Activated naive CD4-positive, alpha-beta T cell treated with anti-CD3 and anti-CD28 coated beads, Interleukin-2, amount 50 U/mL, for 16 hours (primary cell): Measurements from ENCODE around the gene ISM1.

Source experiments
- DNase-seq: peaks from one replicate; pipeline ENCODE4 v3.0.0-alpha.2; 2020

The ISM1 gene

DNA sequence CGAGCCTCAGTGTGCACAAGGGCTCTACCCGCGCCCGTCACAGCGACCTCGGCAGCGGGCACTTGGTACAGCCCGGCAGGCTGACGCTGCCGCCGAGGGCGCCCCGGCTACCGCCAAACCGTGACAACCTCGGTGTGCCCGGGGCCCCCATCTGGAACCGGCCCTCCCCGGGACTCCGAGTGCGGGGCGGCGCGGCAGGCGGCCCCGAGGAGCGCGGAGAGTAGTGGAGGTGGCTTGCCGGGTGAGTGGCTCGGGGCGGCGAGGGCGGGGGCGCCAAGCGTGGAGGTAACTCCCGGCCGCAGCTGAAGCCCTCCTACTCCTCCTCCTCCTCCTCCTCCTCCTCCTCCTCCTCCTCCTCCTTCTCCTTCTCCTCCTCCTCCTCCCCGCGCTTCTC is at the start of gene ISM1:
TSS of gene ISM1 (plus strand) at position 371 of the 394 bp plus-strand sequence. CDS start 503 bp downstream, outside the sequence.
- DNase-seq: peak; percentile 56

DNA sequence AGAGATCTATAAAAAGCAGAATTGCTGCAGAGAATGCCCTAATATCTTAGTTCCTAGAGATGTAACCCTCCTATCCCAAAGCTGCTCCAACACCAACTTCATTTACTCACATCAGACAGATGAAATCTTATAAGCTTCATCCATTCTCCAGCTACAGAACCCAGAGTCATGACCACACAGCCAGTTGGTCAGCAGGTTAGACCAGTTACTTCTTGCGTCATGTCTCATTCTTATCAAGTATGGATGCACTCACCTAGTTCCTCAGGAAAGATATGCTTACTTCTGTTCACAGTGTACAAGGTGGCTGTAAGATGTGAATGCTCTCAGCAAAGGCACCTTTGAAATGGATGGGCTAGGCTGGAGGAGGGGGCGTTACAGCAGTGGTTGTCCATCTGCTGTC is 47.9 kb upstream of the ISM1 start:
- DNase-seq: no peak

DNA sequence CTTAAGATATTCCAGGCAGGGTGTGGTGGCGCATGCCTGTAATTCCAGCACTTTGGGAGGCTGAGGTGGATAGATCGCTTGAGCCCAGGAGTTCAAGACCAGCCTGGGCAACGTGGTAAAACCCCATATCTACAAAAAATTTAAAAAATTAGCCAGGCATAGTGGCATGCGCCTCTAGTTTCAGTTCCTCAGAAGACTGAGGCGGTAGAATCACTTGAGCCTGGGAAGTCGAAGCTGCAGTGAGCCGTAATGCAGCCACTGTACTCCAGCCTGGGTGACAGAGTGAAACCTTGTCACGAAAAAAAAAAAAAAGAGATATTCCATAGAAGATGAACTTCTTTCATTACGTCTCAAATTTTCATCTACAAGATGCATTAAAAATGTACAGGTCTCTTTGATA is 46.7 kb upstream of the ISM1 start:
- DNase-seq: no peak

DNA sequence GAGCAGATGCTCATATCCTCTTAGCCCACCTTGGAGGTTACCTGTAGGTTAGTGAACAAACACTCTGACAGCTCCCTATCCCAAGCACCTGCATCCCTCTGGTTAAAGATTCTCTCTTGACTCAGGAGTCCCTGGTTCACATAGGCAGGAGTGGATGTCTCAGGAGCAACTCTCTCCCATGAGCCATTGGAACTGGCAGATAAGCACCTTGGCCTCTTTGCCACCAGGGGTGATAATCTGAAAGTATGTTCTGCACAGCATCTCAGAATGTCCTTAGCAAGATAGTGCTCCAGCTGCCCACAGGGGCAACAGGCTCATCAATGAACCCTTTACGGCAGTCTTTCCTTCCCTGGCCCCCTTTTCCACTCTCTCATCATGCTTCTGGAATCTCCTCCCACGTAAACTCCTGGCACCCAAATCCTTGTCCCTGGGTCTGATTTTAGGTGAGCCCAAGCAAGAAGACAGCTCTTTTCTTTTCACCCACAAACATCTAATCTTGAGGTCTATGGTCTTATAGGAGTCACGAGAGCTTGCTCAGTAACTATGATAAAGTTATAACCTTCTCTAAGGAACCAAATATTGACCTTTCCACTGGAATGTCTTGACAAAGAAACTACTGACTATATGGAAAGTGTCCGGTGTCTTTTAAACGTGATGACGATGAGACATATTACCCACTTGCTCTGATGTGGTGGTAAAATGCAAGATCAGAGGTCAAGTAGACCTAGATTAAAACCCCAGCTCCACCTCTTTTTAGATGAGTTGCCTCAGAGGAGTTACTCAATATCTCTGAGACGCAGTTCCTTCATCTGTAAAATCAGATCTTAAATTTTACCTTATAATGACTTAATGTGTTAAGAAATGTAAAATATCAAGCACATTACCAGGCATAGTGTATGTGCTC is 39.8 kb upstream of the ISM1 start:
- no peak for DNase-seq

DNA sequence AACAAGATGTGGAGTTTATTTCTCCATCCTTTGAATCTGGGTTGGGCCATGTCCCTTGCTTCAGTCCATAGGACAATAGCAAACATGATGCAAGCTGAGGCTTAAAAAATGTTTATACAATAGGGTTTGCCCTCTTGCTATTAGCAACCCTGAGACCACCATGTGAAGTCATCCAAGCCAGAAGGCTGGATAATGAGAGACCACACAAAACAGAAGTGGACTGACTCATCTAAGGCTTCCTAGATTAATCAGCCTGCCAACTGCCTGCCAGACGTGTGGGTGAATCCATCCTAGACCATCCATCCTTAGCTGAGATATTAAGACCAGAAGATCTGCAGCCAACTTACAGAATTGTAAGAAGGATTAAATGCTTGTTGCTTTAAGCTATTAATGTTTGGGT is 38.1 kb upstream of the ISM1 start:
- no peak for DNase-seq

- no peak for DNase-seq
These were observed 34.9 kb upstream of the ISM1 start for GRCh38 chr20:13186043-13186774.

DNA sequence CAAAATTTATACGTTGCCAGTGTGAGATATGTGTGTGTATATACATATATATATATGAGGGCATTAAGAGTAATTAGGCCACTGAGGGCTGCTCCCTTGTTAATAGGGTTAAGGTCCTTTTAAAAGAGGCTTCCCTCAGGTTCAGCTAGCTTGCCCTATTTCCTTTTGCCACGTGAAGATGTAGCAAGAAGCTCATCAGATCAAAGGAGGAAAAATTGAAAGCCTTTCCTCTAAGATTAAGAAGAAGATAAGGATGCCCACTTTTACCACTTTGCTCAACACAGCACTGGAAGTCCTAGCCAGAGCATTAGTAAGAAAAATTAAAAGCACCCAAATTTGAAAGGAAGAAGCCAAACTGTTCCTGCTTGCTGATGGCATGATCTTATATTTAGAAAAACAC is 33.2 kb upstream of the ISM1 start:
- DNase-seq: no peak

DNA sequence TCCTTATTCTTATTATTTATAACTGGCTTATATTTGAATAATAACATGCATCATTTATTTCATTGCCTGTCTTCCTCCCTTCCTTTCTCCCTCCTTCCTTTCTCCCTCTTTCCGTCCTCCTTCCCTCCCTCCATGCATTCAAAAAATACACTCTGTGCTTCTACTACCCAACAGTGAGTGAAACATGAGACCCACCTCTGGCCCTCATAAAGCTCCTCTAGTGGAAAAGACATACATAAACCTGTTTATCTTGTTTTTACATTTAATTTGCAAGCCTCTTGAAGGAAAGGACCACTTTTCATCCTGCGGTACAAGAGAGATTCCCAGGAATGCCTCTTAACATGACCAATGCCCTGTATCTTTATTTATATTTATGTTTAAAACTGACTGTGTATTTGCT is 21.8 kb upstream of the ISM1 start:
- DNase-seq: no peak

- DNase-seq: no peak
These were observed 20.1 kb upstream of the ISM1 start for GRCh38 chr20:13200767-13201500.

- DNase-seq: no peak
These were observed 18.5 kb upstream of the ISM1 start for GRCh38 chr20:13202565-13202964.

GRCh38 chr20:13205425-13205824 is 15.6 kb upstream of the ISM1 start:
- DNase-seq: no peak

GRCh38 chr20:13205848-13206434 is 15.1 kb upstream of the ISM1 start:
- no peak for DNase-seq

DNA sequence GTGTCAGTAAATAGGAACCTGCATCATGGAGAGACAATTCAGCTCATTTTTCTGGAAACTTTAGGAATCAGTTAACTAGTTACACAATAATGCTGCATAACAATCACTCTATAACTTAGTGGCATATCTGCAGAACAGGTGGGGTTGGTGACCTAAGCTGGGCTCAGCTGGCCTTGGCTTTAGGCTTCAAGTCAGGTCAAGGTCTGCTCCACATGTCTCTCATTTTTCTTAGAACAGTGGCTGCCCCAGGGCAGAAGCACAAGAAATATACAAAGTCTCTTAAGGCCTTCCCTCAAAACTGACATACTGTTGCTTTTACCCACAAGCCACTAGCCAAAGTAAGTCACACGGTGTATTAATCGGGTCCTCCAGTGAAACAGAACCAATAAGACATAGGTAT is 14.1 kb upstream of the ISM1 start:
- no peak for DNase-seq

- DNase-seq: no peak
These were observed 9.0 kb upstream of the ISM1 start for GRCh38 chr20:13211956-13212618.

DNA sequence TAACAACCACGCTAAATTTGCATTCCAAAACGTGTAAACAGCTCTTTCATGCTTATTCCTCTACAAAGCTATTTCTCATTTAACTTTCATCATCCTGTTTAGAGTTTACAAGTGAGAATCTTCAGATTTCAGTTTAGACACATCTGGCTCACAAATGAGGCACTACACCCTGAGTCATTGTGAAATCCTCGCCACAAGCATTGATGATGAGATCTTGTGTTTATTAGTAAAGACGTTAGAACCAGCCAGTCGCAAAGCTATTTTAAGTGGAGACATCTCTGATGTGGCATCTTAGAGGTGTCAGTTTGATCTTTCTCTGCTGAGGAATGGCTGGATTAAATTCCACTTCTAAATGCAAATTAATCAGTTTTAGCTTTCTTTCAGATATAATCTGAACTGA is 8.3 kb upstream of the ISM1 start:
- DNase-seq: no peak

GRCh38 chr20:13213335-13213734 is 7.7 kb upstream of the ISM1 start:
- DNase-seq: no peak

- no peak for DNase-seq
These were observed 4.5 kb upstream of the ISM1 start for GRCh38 chr20:13216533-13216932.

- DNase-seq: peak; percentile 15
These were observed 1.5 kb upstream of the ISM1 start for GRCh38 chr20:13219327-13220193.

GRCh38 chr20:13220194-13220903 is 725 bp upstream of the ISM1 start:
- DNase-seq: peak; percentile 35

DNA sequence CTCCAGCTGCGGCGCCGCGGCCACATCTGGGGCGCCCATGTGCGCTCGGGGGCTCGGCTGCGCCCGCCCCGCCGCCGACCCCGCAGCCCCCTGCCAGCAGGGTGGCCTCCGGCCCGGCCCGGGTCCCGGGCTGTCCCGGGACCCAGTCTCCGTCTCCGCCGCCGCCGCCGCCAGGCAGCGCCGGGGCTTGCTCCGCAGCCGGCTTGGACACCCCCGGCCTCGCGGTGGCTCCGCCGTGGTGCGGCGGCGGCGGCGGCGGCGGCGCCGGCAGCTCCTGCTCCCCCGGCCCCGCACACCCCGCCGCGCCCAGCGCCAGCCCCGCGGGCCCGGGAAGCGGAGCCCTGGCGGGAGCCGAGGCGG is 219 bp downstream of the ISM1 start:
- DNase-seq: no peak
